Activated CD8-positive, alpha-beta memory T cell treated with anti-CD3 and anti-CD28 coated beads for 24 hours (primary cell): Measurements from ENCODE around the gene CRIM1.

Experiments
- DNase-seq: peaks from one replicate; pipeline ENCODE4 v3.0.0-alpha.2; 2020

CRIM1 gene

DNA sequence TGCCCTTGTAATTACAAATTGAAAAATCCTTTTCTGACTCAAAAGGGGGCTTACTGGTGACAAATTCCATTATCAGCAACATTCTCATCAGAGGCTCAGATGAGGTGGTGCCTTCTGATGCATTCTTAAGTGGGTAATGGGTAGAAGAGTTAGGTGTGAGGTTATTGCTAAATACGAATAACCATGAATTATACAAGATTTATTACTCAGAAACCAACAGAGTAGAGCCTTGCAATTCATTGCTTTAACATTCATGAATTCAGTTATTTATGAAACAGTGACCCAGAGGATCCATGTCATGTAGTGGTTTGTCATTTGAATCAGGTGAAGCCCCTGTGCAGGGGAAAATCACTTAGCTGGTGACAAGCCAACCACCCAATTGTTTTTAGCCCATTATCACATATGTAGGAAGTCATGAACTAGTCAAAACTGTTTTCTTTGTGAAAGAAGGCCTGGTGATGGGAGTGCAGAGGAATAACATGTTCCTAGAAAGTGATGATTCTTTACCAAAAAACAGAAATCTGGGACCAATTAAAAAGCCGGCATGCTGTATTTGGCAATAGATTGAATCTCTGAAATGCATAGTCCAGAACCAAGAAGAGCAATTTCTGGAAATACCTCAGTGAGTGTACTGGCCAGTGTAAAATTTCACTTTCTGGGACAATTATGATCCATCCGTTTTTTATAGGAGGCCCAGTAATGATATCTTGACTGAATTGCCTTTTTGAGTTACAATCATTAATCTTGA is 70.2 kb downstream of the CRIM1 start:
- no peak for DNase-seq

DNA sequence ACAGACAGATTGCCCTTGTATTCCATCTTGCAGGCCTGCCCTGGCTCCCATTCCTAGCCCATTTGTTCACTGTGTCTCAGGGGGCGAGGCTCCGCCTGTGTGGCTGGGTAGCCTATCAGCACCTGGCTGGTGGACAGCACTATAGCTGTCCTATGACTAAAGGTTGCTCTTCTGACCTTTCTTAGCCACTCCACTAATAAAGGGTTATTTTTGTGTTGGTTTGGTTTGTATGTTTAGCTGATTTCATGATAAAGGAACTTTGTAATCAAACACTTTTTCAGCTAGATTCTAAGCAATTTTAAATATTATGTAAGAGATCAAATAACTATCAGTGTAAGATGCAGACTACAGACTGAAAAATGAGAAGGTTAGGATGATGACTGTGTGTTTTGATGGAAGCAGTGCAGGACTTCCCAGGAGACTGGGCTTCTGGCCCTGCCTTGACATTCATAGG is 72.2 kb downstream of the CRIM1 start:
- no peak for DNase-seq

DNA sequence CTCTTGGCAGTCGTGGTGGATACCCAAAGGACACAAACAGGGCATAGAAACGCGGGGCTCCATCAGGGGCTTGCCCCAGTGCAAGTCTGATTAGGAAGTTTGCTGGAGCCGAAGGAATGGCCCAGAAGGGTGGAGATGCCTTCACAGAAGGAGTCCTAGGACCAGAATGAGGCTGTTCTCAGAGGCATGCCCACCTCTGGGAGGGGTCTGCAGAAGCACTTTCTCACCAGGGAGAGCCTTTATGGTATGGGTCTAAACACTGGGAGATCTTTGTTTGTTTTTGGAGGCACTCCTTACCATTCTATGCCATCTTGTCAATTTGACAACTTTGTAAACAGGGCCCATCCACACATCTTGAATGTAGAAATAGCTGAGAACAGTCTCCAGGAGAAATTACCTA is 75.0 kb downstream of the CRIM1 start:
- DNase-seq: no peak

DNA sequence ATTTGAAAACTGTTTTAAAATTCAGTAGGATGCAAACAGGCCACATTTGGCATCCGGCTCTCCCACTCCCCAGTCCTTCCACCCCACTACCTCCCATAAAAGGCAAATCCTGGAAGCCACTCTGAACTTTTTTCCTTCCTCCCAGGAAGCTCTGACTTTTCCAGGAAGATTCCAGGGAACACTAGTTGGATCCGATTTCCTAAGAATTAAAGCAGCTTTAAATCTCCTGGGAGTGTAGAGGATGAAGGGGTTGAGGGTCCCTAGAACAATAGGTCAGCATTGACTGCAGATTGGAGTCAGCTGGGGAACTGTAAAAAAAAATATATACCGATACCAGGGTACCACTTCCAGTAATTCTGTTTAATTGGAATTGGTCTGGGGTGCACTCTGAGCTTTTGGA is 76.9 kb downstream of the CRIM1 start:
- DNase-seq: no peak

DNA sequence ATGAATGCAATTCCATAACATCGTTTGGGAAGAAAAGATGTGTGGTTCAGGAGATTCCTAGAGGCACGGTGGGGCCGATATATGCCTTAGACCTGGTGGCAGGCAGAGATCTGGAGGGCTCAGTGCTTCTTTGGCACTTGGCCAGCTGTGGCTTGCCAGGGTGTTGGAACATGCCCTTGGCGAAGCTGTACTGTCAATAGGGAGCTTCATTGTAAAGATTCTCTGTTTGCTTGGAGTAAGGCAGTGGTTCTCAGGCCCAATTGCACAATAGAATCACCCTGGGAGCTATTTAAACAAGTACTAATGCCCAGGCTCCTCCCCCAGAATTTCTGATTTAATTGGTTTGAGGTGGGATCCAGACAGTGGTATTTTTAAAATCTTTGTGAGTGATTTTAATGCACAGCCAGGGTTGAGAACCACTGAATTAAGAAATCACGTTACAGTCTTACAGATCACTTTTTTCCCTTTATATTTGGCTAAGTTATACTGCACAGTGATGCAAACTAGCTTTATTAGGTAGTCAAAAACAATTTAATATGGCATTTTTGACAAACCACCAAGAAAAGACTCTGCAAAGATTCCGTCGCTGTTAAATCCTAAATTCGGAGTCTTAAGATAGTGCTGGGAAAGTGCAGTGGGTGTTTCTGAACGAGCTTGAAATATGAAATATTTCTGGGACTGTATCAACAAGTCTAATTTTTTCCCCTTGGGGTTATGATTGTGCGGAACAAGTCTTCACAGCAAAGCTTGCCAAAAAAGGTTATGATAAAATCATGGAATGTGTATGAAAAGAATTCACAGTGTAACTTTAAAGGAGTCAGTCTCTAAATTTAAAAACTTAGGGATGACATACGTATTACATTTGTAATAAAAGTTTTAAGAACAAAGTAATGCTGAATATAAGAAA is 78.0 kb downstream of the CRIM1 start:
- DNase-seq: no peak

DNA sequence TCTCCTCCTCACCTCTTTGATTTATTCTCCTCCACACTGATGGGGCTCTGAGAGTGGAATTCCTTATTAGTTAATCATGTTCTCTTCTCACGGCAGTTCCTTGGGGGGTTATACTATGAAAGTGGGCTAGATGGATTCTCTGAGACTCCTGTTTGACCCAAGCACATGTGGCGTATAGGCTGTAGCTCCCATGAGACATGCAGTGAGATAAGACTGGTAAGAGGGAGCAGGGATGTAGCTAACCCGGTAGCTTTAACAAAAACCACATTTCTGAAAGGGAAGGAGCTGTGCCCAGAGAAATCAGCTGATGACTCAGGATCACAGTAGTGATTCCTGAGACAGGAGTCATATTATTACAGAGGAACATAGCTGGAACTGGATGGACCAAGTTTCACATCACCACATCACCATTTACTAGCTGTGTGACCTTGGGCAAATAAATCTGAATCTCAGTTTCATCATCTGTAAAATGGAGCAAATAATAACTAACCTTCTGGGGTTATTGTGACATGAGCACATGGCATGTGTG is 82.9 kb downstream of the CRIM1 start:
- no peak for DNase-seq

DNA sequence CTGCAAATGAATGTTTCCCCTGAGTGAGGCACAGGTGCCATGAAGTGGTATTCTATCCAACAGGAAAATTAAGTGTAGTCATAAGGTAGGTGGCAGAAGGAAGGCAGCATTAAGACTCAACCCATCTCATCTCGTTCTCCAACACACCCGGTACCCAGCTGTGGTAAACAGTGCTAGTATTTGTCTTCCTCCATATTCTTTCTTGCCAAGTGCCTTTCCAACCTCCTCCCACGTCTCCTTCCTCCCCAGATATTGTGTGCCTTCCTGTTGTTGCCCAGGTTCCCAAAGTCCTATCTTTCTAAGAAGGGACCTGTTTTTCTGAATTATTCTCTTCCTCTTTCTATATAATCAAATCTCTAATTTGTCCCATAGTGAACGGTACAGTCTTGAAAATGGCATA is 83.5 kb downstream of the CRIM1 start:
- DNase-seq: no peak

DNA sequence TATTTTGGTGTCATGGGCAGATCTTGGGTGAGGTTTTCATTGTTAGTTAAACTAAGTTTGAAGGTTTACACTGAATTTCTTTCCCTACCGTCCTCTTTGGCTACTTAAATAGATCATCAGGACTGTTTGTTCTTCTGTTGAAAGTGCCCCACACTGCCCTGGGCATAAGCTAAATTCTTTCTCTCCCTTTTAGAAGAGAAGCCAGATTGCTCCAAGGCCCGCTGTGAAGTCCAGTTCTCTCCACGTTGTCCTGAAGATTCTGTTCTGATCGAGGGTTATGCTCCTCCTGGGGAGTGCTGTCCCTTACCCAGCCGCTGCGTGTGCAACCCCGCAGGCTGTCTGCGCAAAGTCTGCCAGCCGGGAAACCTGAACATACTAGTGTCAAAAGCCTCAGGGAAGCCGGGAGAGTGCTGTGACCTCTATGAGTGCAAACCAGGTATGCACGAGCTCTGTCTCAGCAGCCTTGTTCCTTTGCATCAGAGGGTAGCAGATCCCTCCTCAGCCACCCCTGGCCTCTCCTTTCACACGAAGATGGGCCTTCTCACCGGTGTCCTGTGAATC is 85.6 kb downstream of the CRIM1 start:
- no peak for DNase-seq

DNA sequence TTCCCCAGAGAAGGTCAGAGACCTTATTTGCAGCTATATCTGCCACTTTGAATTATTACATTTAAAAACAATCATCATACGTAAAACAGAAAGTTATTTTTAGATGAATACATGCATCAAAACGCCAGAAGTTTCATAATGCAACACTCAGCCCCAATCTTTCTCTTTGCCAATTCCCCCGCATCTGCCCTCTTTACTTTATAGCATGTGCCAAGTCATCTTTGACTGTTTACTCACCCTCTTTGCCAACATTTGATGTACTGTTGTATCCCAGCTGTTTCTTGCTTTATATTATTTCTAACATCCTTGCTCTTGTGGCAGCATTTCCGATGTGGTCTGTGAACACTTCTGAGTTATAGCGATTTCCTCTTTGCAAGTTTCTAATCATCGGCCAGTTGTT is 86.2 kb downstream of the CRIM1 start:
- DNase-seq: no peak

DNA sequence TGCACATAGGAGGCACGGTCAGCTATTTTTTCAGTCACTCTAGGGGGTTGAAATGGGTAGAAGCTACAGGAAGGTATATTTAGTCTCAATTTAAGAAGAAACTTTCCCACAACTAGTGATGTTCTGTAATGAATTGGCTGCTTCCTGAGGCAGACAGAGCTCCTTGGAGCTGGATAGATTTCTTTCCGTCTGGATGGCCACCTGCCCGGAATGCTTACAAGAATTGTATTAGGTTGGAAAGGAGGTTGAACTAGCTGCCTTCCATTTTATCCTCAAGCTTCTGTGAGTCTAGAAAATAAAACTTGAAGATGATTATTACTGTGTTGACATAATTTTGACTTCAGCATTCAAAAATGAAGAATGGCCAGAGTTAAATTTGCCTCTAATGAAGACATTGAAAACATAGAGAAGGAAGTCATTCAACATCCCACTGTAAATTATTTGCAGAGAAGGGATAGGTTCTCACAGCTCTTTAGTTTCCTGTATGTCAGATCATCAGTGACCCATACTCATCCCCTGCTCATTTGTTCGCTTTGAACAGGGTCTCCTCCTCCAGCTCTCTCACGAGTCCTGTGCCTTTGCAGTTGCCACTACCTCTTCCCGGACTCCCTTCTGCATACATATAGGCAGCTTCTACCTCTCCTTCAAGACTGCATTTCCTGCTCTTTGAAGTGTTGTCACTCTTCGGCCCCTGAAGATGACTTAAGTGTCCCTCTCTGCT is 88.8 kb downstream of the CRIM1 start:
- DNase-seq: no peak

DNA sequence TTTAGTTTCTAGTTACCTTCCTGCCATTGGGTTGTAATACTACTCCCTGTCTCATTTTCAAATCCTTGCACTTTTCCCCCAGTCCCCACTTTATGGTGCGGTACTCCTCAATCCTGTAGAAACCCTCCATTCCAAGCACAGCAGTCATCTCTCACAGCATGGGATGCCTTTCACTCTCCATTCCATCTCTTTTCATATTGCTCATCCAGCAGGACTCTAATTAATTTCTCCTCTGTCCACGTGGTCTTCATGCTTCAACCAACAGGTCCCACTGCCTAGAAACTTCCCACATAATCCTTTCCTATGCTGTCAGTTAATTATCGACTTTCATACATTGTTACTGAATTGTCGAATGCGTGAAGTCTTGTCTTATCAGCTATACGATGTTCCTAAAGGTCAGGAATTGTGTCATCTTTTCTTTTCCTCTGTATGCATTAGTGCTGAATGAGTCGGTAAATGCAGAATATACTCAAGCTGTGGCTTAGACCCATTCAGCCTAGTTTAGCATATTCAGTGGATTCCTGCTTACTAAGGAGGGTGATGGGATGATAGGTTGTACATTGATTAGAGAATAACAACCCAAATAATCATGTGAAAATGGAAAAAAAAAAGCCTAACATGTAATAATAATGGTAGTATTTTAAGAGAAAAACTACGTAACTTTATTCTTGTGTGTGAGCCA is 89.7 kb downstream of the CRIM1 start:
- no peak for DNase-seq

DNA sequence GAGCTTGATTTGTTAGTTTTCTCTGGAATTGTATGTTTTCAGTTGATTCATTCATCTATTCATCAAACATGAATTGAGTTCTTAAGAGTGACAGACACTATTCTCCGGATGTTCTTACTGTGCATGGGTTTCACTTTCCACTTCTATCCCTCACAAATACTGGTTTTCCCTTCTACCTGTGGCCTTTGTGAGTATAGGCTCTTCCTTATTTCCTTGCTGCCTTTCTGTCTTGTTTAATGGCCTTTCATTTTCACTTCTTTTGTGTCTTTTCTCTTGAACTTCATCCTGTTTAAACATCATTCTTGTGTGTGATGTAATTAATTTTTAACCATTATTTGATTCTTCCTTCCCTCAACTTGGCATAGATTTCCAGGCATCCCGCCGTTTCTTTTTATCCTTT is 90.7 kb downstream of the CRIM1 start:
- no peak for DNase-seq

DNA sequence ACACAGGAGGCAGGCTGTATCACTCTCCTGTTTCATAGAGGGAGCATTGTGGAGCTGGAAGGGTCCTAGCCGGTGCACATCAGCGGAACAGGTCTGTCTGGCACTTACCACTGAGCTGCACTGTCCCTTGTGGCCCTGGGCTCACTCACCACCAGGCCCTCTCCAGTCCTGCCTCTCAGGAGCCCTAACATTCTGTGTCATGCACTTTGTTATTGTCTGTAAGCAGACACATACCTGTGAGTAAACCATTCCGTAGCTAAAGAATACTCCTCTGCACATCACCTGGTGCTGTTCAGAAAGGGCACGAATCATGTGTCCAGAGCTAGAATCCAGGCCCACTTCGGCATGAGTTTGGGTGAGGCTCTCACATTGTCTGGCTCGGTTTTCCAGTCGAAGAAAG is 93.6 kb downstream of the CRIM1 start:
- no peak for DNase-seq

DNA sequence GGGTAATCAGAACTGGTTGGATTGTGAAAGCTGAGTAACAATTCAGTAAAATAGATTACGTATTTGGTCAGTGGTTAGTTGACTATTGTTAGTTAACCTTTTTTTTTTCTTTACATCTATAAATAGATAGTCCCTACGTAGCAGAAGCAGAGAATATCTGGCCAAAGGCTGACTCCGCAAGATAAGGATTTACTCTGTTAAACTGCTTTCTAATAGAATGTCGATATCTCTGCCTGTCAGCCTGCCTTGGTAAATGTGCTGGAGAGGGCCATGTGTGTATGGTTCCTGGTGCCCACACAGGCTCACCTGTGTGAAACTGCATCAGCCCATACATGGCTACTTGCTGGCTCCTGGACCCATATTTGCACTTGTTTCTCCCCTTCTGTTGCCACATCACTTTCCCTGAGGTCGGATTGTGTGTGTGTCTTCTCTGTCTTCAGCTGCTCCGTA is 94.4 kb downstream of the CRIM1 start:
- no peak for DNase-seq

DNA sequence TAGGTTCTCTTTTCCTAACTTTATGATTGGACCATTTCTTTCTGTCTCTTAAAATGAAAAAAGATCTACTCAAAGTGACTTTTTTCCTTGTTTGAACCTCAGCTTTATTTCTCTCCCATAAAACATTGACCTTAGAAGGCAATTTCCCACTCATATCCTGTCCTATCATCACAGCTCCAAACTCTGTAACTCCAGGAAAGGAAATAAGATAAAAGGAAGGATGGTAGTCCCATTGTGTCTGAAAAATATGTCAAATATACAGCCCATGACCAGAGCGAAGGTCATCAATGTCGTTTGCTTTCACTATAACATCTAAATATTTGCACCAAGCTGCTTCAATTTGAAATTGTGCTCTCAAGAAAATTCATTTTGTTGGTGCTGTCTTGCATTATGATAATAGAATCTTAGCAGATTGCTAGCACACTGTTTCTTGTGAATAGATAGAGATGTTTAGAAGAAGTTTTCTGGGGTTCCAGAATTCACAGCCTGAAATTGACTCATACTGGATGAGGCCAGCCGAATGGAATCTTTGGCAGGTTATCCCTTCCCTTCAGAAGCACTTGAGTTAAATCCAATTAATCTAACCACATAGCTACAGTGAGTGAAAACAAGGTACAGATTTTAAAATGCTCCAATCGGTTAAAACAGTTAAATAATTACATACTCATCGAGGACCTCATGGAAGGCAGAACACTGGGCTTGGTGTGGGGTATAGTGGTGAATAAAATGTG is 95.1 kb downstream of the CRIM1 start:
- DNase-seq: no peak

DNA sequence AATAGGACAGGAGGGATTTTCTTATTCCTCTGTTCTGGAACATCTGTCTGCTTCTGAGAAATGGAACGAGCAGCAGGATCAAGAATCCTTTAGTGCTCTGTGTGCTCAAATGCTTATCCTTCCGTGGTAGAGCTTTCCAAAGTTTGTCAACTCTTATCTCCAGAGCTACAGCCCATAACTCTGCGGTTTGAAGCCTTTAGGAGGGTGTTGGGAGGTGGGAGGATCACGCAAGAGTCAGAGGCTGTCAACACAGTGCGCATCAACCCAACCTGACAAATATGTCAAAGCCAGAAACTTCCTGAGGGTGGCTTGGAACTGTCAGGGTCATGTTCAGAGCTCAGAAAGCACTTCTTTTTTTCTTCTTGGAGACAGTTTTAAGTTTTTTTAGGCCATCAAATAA is 95.9 kb downstream of the CRIM1 start:
- DNase-seq: no peak

DNA sequence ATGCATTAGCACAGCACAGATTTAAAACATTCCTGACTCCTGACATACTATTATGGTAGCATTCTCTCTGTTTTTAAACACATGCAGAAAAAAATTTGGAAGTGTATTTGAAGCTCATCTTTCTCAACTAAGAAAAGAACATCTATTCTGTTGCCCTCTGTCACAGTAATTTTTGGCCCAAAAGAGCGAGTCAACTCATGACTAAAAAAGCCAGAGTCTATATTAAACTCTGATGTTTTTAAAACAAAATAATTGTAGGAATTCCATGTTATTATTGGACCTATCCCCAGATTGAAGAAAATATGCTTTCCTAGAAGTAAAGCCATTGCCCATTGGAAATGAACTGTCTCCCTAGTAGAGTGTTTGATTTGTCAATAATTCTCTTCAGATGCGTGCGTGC is 96.7 kb downstream of the CRIM1 start:
- DNase-seq: no peak

DNA sequence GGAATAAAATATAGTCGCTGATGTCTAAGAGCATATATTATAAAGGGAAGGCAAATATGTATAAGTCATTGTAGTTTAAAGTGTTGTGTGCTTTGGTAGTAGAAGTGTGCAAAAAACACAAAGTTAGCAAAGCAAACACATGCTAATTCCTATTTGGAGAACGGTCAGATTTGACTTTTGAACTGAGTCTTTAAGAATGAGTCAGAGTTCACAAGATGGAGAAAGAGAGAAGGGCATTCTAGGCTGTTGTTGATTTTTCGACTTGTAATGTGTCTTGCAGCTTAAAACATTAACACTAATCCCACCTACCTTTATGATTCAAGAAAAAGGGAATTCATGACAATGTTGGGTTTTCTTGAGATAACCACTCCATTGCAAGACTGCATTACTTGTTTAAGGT is 98.1 kb downstream of the CRIM1 start:
- no peak for DNase-seq

DNA sequence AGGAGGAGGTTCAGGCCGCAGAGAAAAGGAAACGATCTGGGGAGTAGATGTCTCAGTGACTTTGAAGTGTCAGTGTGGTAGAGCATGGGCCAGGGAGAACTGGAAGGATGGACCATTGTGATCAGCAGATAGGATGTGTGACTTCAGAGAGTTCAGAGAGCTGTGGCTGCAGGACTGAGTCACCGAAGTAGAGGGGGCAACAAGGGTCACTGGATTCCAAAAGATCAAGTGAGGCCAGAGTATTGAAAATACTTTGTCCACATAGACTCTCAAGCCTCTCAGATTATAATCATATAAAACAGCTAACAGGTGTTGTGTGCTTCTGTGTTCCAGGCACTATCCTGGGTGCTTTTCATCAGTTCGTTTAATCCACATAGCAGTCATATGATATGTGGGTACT is 99.4 kb downstream of the CRIM1 start:
- no peak for DNase-seq

DNA sequence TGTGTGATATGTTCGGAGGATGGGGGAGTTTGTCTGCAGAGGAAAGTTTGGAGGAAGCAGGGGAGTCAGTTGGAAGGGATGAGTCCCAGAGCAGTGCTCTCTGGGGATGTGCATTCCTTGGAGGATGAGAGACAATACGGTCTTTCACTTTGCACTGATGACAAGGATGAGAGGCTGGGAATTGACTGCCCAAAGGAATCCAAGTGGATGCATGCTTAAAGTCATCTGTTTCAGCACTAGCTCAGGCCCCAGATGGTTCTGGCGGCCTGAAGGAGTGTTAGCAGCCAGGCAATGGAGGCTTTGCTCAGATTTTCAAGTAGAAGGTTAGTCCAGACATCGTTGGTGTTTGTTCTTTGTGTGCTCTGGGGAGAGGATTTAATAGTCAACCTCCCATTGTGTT is 100.2 kb downstream of the CRIM1 start:
- no peak for DNase-seq
